OCI-LY3 (cell line): ENCODE measurements around the gene WAS.

ENCODE experiments used
- H2AFZ ChIP-seq: fragments of 200-600, 300-600 bp; shearing (Covaris generic); 2 replicates; pipeline ENCODE4 v1.6.0; 2014; ENCODE audit warnings: antibody characterized with exemption, low read depth, low read length
- H3K27ac ChIP-seq: fragments of 200-600, 300-600 bp; sonication (generic); 2 replicates; pipeline ENCODE4 v1.5.1; 2014; ENCODE audit warnings: mild to moderate bottlenecking, low read length, moderate library complexity, mixed read lengths
- H3K27me3 ChIP-seq: fragments of 200-600, 300-600 bp; sonication (generic); 2 replicates; pipeline ENCODE4 v1.6.1; 2014; ENCODE audit warnings: low read depth, low read length, mixed read lengths
- H3K36me3 ChIP-seq: fragments of 200-600, 300-600 bp; sonication (generic); replicated peaks from 2 replicates; pipeline ENCODE3; 2014; ENCODE audit warnings: low read depth, low read length, mixed read lengths
- H3K4me1 ChIP-seq: fragments of 300-600, 200-600 bp; sonication (generic); 2 replicates; pipeline ENCODE4 v1.6.1; 2014; ENCODE audit warnings: low read length, mixed read lengths
- H3K4me2 ChIP-seq: fragments of 200-600, 300-600 bp; sonication (generic); 2 replicates; pipeline ENCODE4 v1.6.1; 2014; ENCODE audit warnings: low read length, mixed read lengths
- H3K4me3 ChIP-seq: fragments of 300-600, 200-600 bp; sonication (generic); 2 replicates; pipeline ENCODE4 v1.5.1; 2014; ENCODE audit warnings: antibody characterized with exemption, mild to moderate bottlenecking, low read length, moderate library complexity
- H3K79me2 ChIP-seq: fragments of 300-600, 200-600 bp; shearing (Covaris generic); 2 replicates; pipeline ENCODE4 v1.6.1; 2014; ENCODE audit warnings: mild to moderate bottlenecking, low read length, mixed read lengths
- H3K9ac ChIP-seq: fragments of 300-600, 200-600 bp; shearing (Covaris generic); 2 replicates; pipeline ENCODE4 v1.6.0; 2014; ENCODE audit warnings: mild to moderate bottlenecking, low read length, moderate library complexity
- H3K9me3 ChIP-seq: fragments of 200-600, 300-600 bp; shearing (Covaris generic); 2 replicates; pipeline ENCODE4 v1.6.1; 2014; ENCODE audit warnings: low read length, mixed read lengths; ENCODE audit not compliant: insufficient read depth
- H4K20me1 ChIP-seq: fragments of 200-600, 300-600 bp; sonication (generic); 2 replicates; pipeline ENCODE4 v1.6.1; 2016; ENCODE audit warnings: low read length, mixed read lengths; ENCODE audit not compliant: insufficient read depth
- CTCF ChIP-seq: fragments of 200-600, 300-600 bp; sonication (generic); IDR thresholded peaks from 2 replicates; pipeline ENCODE4 v1.5.1; 2014; ENCODE audit warnings: antibody characterized with exemption, low read length, low read depth
- EZH2phosphoT487 ChIP-seq: fragments of 200-600 bp; shearing (Covaris generic); IDR thresholded peaks from 2 replicates; pipeline ENCODE4 v1.6.1; 2018; ENCODE audit warnings: antibody characterized with exemption, mixed run types, low read depth

Gene WAS

GRCh38 chrX:48683411-48683982 lies at the start of gene WAS:
TSS of gene WAS (plus strand) at chrX:48683799. CDS start at chrX:48683854, 55 bp downstream.
- TF ChIP-seq CTCF (no peak), EZH2phosphoT487 (no peak)
- peak within 1 kb of the TSS; percentile 100 for H3K4me3 ChIP-seq
- H3K27ac ChIP-seq, result peak within 1 kb of the TSS; percentile 67
- peaks cover 24% of the 10 kb centered on the region for H3K4me1 ChIP-seq
- H3K27me3 ChIP-seq, result no peaks in the 10 kb centered on the region
- peak within 1 kb of the TSS; percentile 99 for H3K4me2 ChIP-seq
- peaks cover 29% of the 10 kb centered on the region for H3K79me2 ChIP-seq
- no peaks in the 10 kb centered on the region for H3K9me3 ChIP-seq
- peak within 1 kb of the TSS; percentile 86; the same call in 1 of the 2 replicates for H2AFZ ChIP-seq
- peak within 1 kb of the TSS; percentile 99 for H3K9ac ChIP-seq
- H3K36me3 ChIP-seq, result peaks cover 27% of the 10 kb centered on the region
- no peaks in the 10 kb centered on the region for H4K20me1 ChIP-seq

- TF ChIP-seq CTCF (no peak), EZH2phosphoT487 (no peak)
- H4K20me1 ChIP-seq, result no peaks in the 10 kb centered on the region
- no peak overlapping the region for H2AFZ ChIP-seq
- H3K9ac ChIP-seq, result no peak overlapping the region
- H3K79me2 ChIP-seq, result no peaks in the 10 kb centered on the region
- H3K27ac ChIP-seq, result no peak overlapping the region
- no peaks in the 10 kb centered on the region for H3K9me3 ChIP-seq
- peaks cover 6% of the 10 kb centered on the region; the same call in 1 of the 2 replicates for H3K4me1 ChIP-seq
- no peak overlapping the region for H3K4me2 ChIP-seq
- H3K36me3 ChIP-seq, result no peaks in the 10 kb centered on the region
- no peak overlapping the region for H3K4me3 ChIP-seq
- no peaks in the 10 kb centered on the region for H3K27me3 ChIP-seq
These were observed 47.3 kb upstream of the WAS start for GRCh38 chrX:48636301-48636700.

- Histone ChIP-seq H3K79me2 (no peaks in the 10 kb centered on the region), H3K36me3 (no peaks in the 10 kb centered on the region), H4K20me1 (no peaks in the 10 kb centered on the region), H3K4me2 (no peak overlapping the region), H3K27ac (no peak overlapping the region), H3K4me1 (peaks cover 3% of the 10 kb centered on the region; the same call in 1 of the 2 replicates), H3K9me3 (no peaks in the 10 kb centered on the region), H2AFZ (0 out of 2 replicates have a peak overlapping the region, but pooled peaks have one; percentile 33), H3K9ac (no peak overlapping the region), H3K4me3 (no peak overlapping the region), H3K27me3 (no peaks in the 10 kb centered on the region)
- TF ChIP-seq EZH2phosphoT487 (no peak), CTCF (no peak)
These were observed 46.8 kb upstream of the WAS start for GRCh38 chrX:48636776-48637175.

GRCh38 chrX:48645669-48646068 lies 37.9 kb upstream of the WAS start:
- Histone ChIP-seq H3K79me2 (no peaks in the 10 kb centered on the region), H3K36me3 (no peaks in the 10 kb centered on the region), H3K27me3 (no peaks in the 10 kb centered on the region), H3K4me2 (no peak overlapping the region), H4K20me1 (no peaks in the 10 kb centered on the region), H2AFZ (no peak overlapping the region), H3K4me1 (peaks cover 3% of the 10 kb centered on the region; the same call in 1 of the 2 replicates), H3K27ac (no peak overlapping the region), H3K9ac (no peak overlapping the region), H3K4me3 (no peak overlapping the region), H3K9me3 (no peaks in the 10 kb centered on the region)
- TF ChIP-seq CTCF, result no peak
- TF ChIP-seq EZH2phosphoT487, result no peak
